Erythroblast (primary cell): ENCODE results near the gene DPYSL4.

Source experiments
- GATA1 ChIP-seq: IDR thresholded peaks from 2 replicates; pipeline ENCODE4 v1.6.1; 2011; ENCODE audit warnings: low read depth, mild to moderate bottlenecking, control low read depth, low read length, moderate library complexity
- POLR2A ChIP-seq: IDR thresholded peaks from 2 replicates; pipeline ENCODE4 v1.6.1; 2011; ENCODE audit warnings: mild to moderate bottlenecking, low read length

GRCh38 chr10:132179551-132180392 lies 7.0 kb upstream of the DPYSL4 start:
- TF ChIP-seq POLR2A = no peak
- no peak for TF ChIP-seq GATA1
